T47D (cell line): ENCODE data around the gene TSPAN18.
A peak's percentile ranks its signal among the peaks of the same experiment; 100 is the strongest.

Experiments
- DNase-seq, 2 experiments: peaks; one replicate each; pipeline versions ENCODE4 v3.0.0 to v3.0.0-alpha.2; 2011 to 2012; ENCODE audit warnings: low read depth in 1 of 2, low spot score in 1 of 2
- JUND ChIP-seq: IDR thresholded peaks from 2 replicates; pipeline ENCODE4 v1.6.1; 2012; ENCODE audit warnings: low read depth
- in situ Hi-C: cut with HindIII; loops from 2 replicates; pipeline ENCODE4 v1.10.0; 2016; ENCODE audit warnings: low sequenced_read_pairs, low pct_unique_long_range_greater_than_20kb

TSPAN18 gene

GRCh38 chr11:44915621-44916020 lies 188.9 kb downstream of the TSPAN18 start:
- no peak for TF ChIP-seq JUND
- no peak for DNase-seq
- in situ Hi-C loops, result no loop called here

GRCh38 chr11:44916331-44916730 lies 189.6 kb downstream of the TSPAN18 start:
- in situ Hi-C loops, result no loop called here
- no peak for DNase-seq
- no peak for TF ChIP-seq JUND

- DNase-seq, result no peak
- in situ Hi-C loops, result no loop called here
- no peak for TF ChIP-seq JUND
Observed at GRCh38 chr11:44916801-44917385, 190.1 kb downstream of the TSPAN18 start.

GRCh38 chr11:44917741-44918140 lies 191.0 kb downstream of the TSPAN18 start:
- TF ChIP-seq JUND, result no peak
- no peak for DNase-seq
- in situ Hi-C loops, result no loop called here

GRCh38 chr11:44920451-44920850 lies 193.7 kb downstream of the TSPAN18 start:
- in situ Hi-C loops, result no loop called here
- DNase-seq, result no peak
- TF ChIP-seq JUND, result no peak

GRCh38 chr11:44923115-44923514 lies 196.4 kb downstream of the TSPAN18 start:
- no peak for TF ChIP-seq JUND
- DNase-seq, result no peak
- in situ Hi-C loops, result no loop called here

- in situ Hi-C loops, result no loop called here
- no peak for TF ChIP-seq JUND
- no peak for DNase-seq
Observed at GRCh38 chr11:44923806-44924205, 197.0 kb downstream of the TSPAN18 start.

- no peak for TF ChIP-seq JUND
- no peak for DNase-seq
- in situ Hi-C loops, result no loop called here
Observed at GRCh38 chr11:44926036-44926435, 199.3 kb downstream of the TSPAN18 start.

- TF ChIP-seq JUND, result no peak
- peak; percentile 73 to 89 for DNase-seq
- in situ Hi-C loops, result no loop called here
Observed at GRCh38 chr11:44927174-44927661, 200.5 kb downstream of the TSPAN18 start.

- TF ChIP-seq JUND, result no peak
- in situ Hi-C loops, result no loop called here
- no peak for DNase-seq
Observed at GRCh38 chr11:44928144-44928543, 201.4 kb downstream of the TSPAN18 start.

GRCh38 chr11:44928816-44929215 lies 202.1 kb downstream of the TSPAN18 start:
- in situ Hi-C loops, result no loop called here
- TF ChIP-seq JUND, result no peak

GRCh38 chr11:44930588-44931302 lies 204.0 kb downstream of the TSPAN18 start:
- peak in 1 of 2 experiments; percentile 49 for DNase-seq
- in situ Hi-C loops, result no loop called here
- TF ChIP-seq JUND, result no peak

More at GRCh38 chr11:44928816-44929215, 202.1 kb downstream of the TSPAN18 start:
- no peak for DNase-seq

- in situ Hi-C loops, result no loop called here
- TF ChIP-seq JUND, result no peak
Observed at GRCh38 chr11:44931466-44931865, 204.7 kb downstream of the TSPAN18 start.

More at GRCh38 chr11:44931466-44931865, 204.7 kb downstream of the TSPAN18 start:
- DNase-seq, result peak in 1 of 2 experiments; percentile 68
